GM12878 (cell line): Measurements from ENCODE around the gene GNGT2. TPM values are rescaled to one million over a fixed set of nuclear protein-coding genes. Genes with fewer than 3 reads are reported as not detected.

Source experiments
- CBX3 ChIP-seq: fragments of 200-600 bp; sonication (generic); IDR thresholded peaks from 2 replicates; pipeline ENCODE4 v1.6.1; 2016; ENCODE audit warnings: low read depth, borderline replicate concordance
- CBX5 ChIP-seq: sonication (generic); IDR thresholded peaks from 2 replicates; pipeline ENCODE4 v1.6.1; 2016; ENCODE audit warnings: low read depth, moderate library complexity, mild to moderate bottlenecking, inconsistent platforms
- CTCF ChIP-seq, 3 experiments: IDR thresholded peaks in 2 of 3; conservative IDR thresholded peaks in 1 of 3; 2 replicates each; pipeline ENCODE4 v1.5.1; 2011; ENCODE audit warnings: low read depth in 3 of 3, low read length in 3 of 3, mild to moderate bottlenecking in 3 of 3, control low read depth in 2 of 3, moderate library complexity in 2 of 3, inconsistent platforms in 1 of 3, mixed read lengths in 1 of 3; ENCODE audit not compliant: control insufficient read depth in 2 of 3, insufficient read depth in 1 of 3; ENCODE audit errors: extremely low read depth in 1 of 3
- E2F4 ChIP-seq: IDR thresholded peaks from 2 replicates; pipeline ENCODE4 v1.6.1; 2012; ENCODE audit warnings: low read depth, low read length, improper control_type of control experiment
- EED ChIP-seq: sonication (generic); IDR thresholded peaks from 2 replicates; pipeline ENCODE4 v1.6.1; 2016; ENCODE audit warnings: antibody characterized with exemption, low read depth
- ESRRA ChIP-seq: IDR thresholded peaks from 2 replicates; pipeline ENCODE4 v1.6.1; 2012; ENCODE audit warnings: mild to moderate bottlenecking, low read length, improper control_type of control experiment
- GATAD2B ChIP-seq: fragments of 450-650 bp; conservative IDR thresholded peaks from 2 replicates; pipeline ENCODE4 v1.6.1; 2017; ENCODE audit warnings: low read depth, mild to moderate bottlenecking, moderate library complexity
- HDGF ChIP-seq: fragments of 450-650 bp; IDR thresholded peaks from 2 replicates; pipeline ENCODE4 v1.6.1; 2016; ENCODE audit warnings: antibody characterized with exemption
- JUNB ChIP-seq: IDR thresholded peaks from 2 replicates; pipeline ENCODE4 v1.6.1; 2016; ENCODE audit warnings: antibody characterized with exemption, mild to moderate bottlenecking
- JUND ChIP-seq: IDR thresholded peaks from 2 replicates; pipeline ENCODE4 v1.6.1; 2012; ENCODE audit warnings: low read depth, mild to moderate bottlenecking, low read length, improper control_type of control experiment, moderate library complexity
- KDM1A ChIP-seq: fragments of 200-600 bp; sonication (generic); IDR thresholded peaks from 2 replicates; pipeline ENCODE4 v1.6.1; 2016; ENCODE audit warnings: borderline replicate concordance
- KLF5 ChIP-seq: fragments of 450-650 bp; IDR thresholded peaks from 2 replicates; pipeline ENCODE4 v1.6.1; 2014; ENCODE audit warnings: mild to moderate bottlenecking; ENCODE audit not compliant: partially characterized antibody
- MEF2B ChIP-seq: fragments of 450-650 bp; IDR thresholded peaks from 2 replicates; pipeline ENCODE4 v1.6.1; 2018; ENCODE audit warnings: mild to moderate bottlenecking, moderate library complexity; ENCODE audit not compliant: partially characterized antibody, poor library complexity, severe bottlenecking
- MYC ChIP-seq: IDR thresholded peaks from 2 replicates; pipeline ENCODE4 v1.6.1; 2011; ENCODE audit warnings: mild to moderate bottlenecking, low read length, moderate library complexity, inconsistent platforms; ENCODE audit not compliant: insufficient read depth, insufficient replicate concordance, insufficient read length, severe bottlenecking
- NBN ChIP-seq: fragments of 450-650 bp; IDR thresholded peaks from 2 replicates; pipeline ENCODE4 v1.6.1; 2016
- PML ChIP-seq: IDR thresholded peaks from 2 replicates; pipeline ENCODE4 v1.6.1; 2012; ENCODE audit warnings: low read length, inconsistent platforms
- SPI1 ChIP-seq: IDR thresholded peaks from 2 replicates; pipeline ENCODE4 v1.6.1; 2011; ENCODE audit warnings: low read depth, mild to moderate bottlenecking, low read length, moderate library complexity, borderline replicate concordance; ENCODE audit not compliant: insufficient read depth
- SREBF1 ChIP-seq: IDR thresholded peaks from 2 replicates; pipeline ENCODE4 v1.6.1; 2012; ENCODE audit warnings: mild to moderate bottlenecking, low read length
- SUZ12 ChIP-seq: fragments of 200-600 bp; sonication (generic); IDR thresholded peaks from one replicate; pipeline ENCODE4 v1.6.1; 2018; ENCODE audit warnings: antibody characterized with exemption, mild to moderate bottlenecking; ENCODE audit not compliant: unreplicated experiment
- WRNIP1 ChIP-seq: IDR thresholded peaks from 2 replicates; pipeline ENCODE4 v1.6.1; 2011; ENCODE audit warnings: low read depth, low read length, improper control_type of control experiment, borderline replicate concordance
- YY1 ChIP-seq: IDR thresholded peaks from 2 replicates; pipeline ENCODE4 v1.6.1; 2011; ENCODE audit warnings: low read depth, mild to moderate bottlenecking, low read length
- polyA plus RNA-seq, 11 experiments: library from polyadenylated mRNA; depleted of rRNA in 4 of 11; unstranded in 6 of 11; stranded (reverse) in 5 of 11; fragments of >200 nt; fragmentation: Nextera tagmentation in 4 of 11; fragmentation: Illumina TruSeq in 1 of 11; extraction: Ambion mirVana in 4 of 11; extraction: Trizol in 1 of 11; gene quantifications; 1 replicate in 1 of 11; 2 replicates in 10 of 11; pipeline versions ENCODE4 v1.2.1 to v1.2.3, GENCODE V29; 2011 to 2016; ENCODE audit warnings: inconsistent platforms in 2 of 11, missing spikeins in 2 of 11, low read depth in 1 of 11
- total RNA-seq, 4 experiments: library from RNA; depleted of rRNA in 3 of 4; stranded (reverse); fragments of >200 nt in 3 of 4; fragmentation: Illumina TruSeq in 1 of 4; extraction: Trizol in 1 of 4; gene quantifications; 2 replicates each; pipeline versions ENCODE4 v1.2.1 to v1.2.3, GENCODE V29; 2013 to 2021
- TF ChIP-seq, protein P1 (sequence below): IDR thresholded peaks from 2 replicates; pipeline ENCODE4 v1.6.1; 2011; ENCODE audit warnings: low read depth, low read length, improper control_type of control experiment, borderline replicate concordance
- TF ChIP-seq, protein P2 (sequence below): IDR thresholded peaks from 2 replicates; pipeline ENCODE4 v1.6.1; 2011; ENCODE audit warnings: borderline replicate concordance, low read depth, mild to moderate bottlenecking, moderate library complexity, low read length; ENCODE audit not compliant: insufficient read depth, poor library complexity, severe bottlenecking
- TF ChIP-seq, protein P3 (sequence below): IDR thresholded peaks from 2 replicates; pipeline ENCODE4 v1.6.1; 2011; ENCODE audit warnings: mild to moderate bottlenecking, low read depth, low read length, moderate library complexity; ENCODE audit not compliant: insufficient replicate concordance

GNGT2 gene
- total and polyA plus RNA-seq, 10 of the 15 experiments (the other 5 are each of a cell fraction or from before 2014, with no cell fraction given), result 15.3 to 60.4 (median 32.0) TPM

- TF ChIP-seq CBX5, result 0 out of 2 replicates have a peak, but pooled peaks have one; percentile 16
- TF ChIP-seq JUND, result peak; percentile 7; the same call in 1 of the 2 replicates
- no peak for TF ChIP-seq ESRRA
- TF ChIP-seq, protein P1, sequence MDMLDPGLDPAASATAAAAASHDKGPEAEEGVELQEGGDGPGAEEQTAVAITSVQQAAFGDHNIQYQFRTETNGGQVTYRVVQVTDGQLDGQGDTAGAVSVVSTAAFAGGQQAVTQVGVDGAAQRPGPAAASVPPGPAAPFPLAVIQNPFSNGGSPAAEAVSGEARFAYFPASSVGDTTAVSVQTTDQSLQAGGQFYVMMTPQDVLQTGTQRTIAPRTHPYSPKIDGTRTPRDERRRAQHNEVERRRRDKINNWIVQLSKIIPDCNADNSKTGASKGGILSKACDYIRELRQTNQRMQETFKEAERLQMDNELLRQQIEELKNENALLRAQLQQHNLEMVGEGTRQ, result no peak
- no peak for TF ChIP-seq SUZ12
- 0 out of 2 replicates have a peak, but pooled peaks have one; percentile 6 for TF ChIP-seq JUNB
- no peak for TF ChIP-seq SREBF1
- TF ChIP-seq, protein P2, sequence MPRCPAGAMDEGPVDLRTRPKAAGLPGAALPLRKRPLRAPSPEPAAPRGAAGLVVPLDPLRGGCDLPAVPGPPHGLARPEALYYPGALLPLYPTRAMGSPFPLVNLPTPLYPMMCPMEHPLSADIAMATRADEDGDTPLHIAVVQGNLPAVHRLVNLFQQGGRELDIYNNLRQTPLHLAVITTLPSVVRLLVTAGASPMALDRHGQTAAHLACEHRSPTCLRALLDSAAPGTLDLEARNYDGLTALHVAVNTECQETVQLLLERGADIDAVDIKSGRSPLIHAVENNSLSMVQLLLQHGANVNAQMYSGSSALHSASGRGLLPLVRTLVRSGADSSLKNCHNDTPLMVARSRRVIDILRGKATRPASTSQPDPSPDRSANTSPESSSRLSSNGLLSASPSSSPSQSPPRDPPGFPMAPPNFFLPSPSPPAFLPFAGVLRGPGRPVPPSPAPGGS, result peak; percentile 100
- TF ChIP-seq E2F4, result no peak
- TF ChIP-seq KLF5, result no peak
- TF ChIP-seq MEF2B, result peak; percentile 98
- TF ChIP-seq WRNIP1, result 0 out of 2 replicates have a peak, but pooled peaks have one; percentile 74
- peak; percentile 81 for TF ChIP-seq YY1
- peak; percentile 90 for TF ChIP-seq EED
- TF ChIP-seq, protein P3, sequence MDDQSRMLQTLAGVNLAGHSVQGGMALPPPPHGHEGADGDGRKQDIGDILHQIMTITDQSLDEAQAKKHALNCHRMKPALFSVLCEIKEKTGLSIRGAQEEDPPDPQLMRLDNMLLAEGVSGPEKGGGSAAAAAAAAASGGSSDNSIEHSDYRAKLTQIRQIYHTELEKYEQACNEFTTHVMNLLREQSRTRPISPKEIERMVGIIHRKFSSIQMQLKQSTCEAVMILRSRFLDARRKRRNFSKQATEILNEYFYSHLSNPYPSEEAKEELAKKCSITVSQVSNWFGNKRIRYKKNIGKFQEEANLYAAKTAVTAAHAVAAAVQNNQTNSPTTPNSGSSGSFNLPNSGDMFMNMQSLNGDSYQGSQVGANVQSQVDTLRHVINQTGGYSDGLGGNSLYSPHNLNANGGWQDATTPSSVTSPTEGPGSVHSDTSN, result no peak
- TF ChIP-seq PML, result no peak
- no peak for TF ChIP-seq KDM1A
- peak; percentile 89; the same call in 1 of the 2 replicates for TF ChIP-seq NBN
- peak; percentile 78 for TF ChIP-seq HDGF
- no peak for TF ChIP-seq CBX3
- TF ChIP-seq SPI1, result peak; percentile 83; the same call in 1 of the 2 replicates
- peak; percentile 32 for TF ChIP-seq MYC
- TF ChIP-seq CTCF (IDR thresholded peaks at IDR 0.05 in 2 of 3, conservative IDR thresholded peaks at IDR 0.05 in 1 of 3; ENCODE audit: control insufficient read depth in 2 of 3, extremely low read depth in 1 of 3, insufficient read depth in 1 of 3, low read depth in 3 of 3, low read length in 3 of 3), result no peak
- peak; percentile 100 for TF ChIP-seq GATAD2B
Observed at GRCh38 chr17:49217651-49218413, 7.5 kb upstream of the GNGT2 start (continued).
